Fibroblast of skin of back (primary cell): ENCODE measurements around the gene LCN1.

Experiments
- DNase-seq: peaks from one replicate; pipeline ENCODE4 v3.0.0-alpha.2; 2013

The LCN1 gene

DNA sequence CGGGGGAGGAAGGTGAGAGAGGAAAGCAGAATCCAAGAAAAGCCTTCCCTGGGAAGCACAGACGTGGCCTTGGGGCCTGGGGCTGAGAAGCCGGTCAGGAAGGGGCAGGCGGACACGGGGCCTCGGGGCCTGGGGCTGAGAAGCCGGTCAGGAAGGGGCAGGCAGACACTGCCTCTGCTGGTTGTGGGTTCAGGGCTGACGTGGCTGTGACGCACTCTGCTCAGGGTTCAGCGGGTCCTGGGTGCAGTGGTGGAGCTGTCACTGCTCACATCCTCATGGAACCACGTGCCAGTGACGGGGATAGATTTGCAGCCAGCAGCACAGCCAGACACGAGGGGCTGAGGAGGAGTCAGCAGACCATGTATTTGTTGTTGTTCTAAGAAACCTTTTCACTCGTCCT is 53.1 kb downstream of the LCN1 start:
- DNase-seq, result no peak

DNA sequence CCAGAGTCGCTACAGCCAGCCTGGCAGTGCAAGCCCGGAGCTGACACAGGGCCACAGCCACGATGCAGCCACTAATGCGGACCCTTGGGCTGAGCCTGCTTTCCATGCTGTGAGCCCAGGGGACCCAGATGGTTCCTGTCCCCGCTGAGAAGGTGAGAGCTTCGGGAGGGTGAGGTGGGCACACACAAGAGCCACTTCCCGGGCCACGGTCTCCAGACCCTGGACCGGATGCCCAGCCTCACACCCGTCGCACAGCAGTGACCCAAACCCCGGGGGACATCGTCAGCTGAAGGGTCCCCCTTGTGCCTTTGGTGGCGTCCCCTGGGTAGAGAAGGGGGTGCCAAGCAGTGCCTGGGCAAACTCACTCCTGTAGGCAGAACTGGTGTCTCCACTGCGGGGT is 53.7 kb downstream of the LCN1 start:
- no peak for DNase-seq
